H1 (cell line): ENCODE measurements around the gene ELP5. TPM values are rescaled to one million over a fixed set of nuclear protein-coding genes. Genes with fewer than 3 reads are reported as not detected.

Source experiments
- CTCF ChIA-PET: fragments of 300-600 bp; sonication (Branson Sonifier 250); formaldehyde crosslinking; loops from one replicate; lab custom pipeline; 2021; ENCODE audit not compliant: partially characterized antibody; lab: Charles Lee
- POLR2A ChIA-PET: fragments of 300-600 bp; sonication (Branson Sonifier 250); formaldehyde crosslinking; loops from one replicate; lab custom pipeline; 2021; ENCODE audit warnings: inconsistent platforms; ENCODE audit not compliant: partially characterized antibody; lab: Charles Lee
- DNase-seq, 2 experiments: peaks; one replicate each; pipeline versions ENCODE4 v3.0.0 to v3.0.0-alpha.2; 2010 to 2022; ENCODE audit warnings: low spot score in 2 of 2, low read depth in 1 of 2, mixed read lengths in 1 of 2
- FAIRE-seq: peaks from 2 replicates; lab custom pipeline; 2011; peaks lifted over from hg19 to GRCh38; lab: Jason Lieb, UNC
- H2AFZ ChIP-seq: 2 replicates; pipeline ENCODE4 v1.8.1; 2012; ENCODE audit warnings: low read length, inconsistent platforms
- H2AK5ac ChIP-seq: 2 replicates; pipeline ENCODE4 v1.6.1; 2013; ENCODE audit warnings: low read depth, low read length
- H2BK120ac ChIP-seq: replicated peaks from 2 replicates; pipeline ENCODE3; 2013; ENCODE audit warnings: low read depth, low read length, inconsistent platforms
- H2BK12ac ChIP-seq: 2 replicates; pipeline ENCODE4 v1.6.1; 2013; ENCODE audit warnings: low read depth, low read length
- H2BK15ac ChIP-seq: 2 replicates; pipeline ENCODE4 v1.6.1; 2013; ENCODE audit warnings: low read length
- H2BK20ac ChIP-seq: 2 replicates; pipeline ENCODE4 v1.6.1; 2013; ENCODE audit warnings: low read length
- H2BK5ac ChIP-seq: 2 replicates; pipeline ENCODE4 v1.6.1; 2013; ENCODE audit warnings: low read depth, low read length
- H3K14ac ChIP-seq: 2 replicates; pipeline ENCODE4 v1.6.1; 2013; ENCODE audit warnings: inconsistent platforms; ENCODE audit not compliant: insufficient read length
- H3K18ac ChIP-seq: 2 replicates; pipeline ENCODE4 v1.6.1; 2013; ENCODE audit warnings: low read length; ENCODE audit errors: extremely low read depth
- H3K23ac ChIP-seq: 2 replicates; pipeline ENCODE4 v1.6.1; 2013; ENCODE audit warnings: inconsistent platforms; ENCODE audit not compliant: insufficient read length
- H3K23me2 ChIP-seq: 2 replicates; pipeline ENCODE4 v1.6.1; 2013; ENCODE audit warnings: low read depth, low read length
- H3K27ac ChIP-seq: 2 replicates; pipeline ENCODE4 v1.6.1; 2011; ENCODE audit warnings: low read depth, low read length, inconsistent platforms
- H3K27me3 ChIP-seq, 4 experiments: replicated peaks in 1 of 4; 1 replicate in 1 of 4; 2 replicates in 3 of 4; pipeline versions ENCODE4 v1.6.1 to v1.8.1; 2011 to 2013; ENCODE audit warnings: low read length in 3 of 4, mild to moderate bottlenecking in 3 of 4, inconsistent platforms in 2 of 4, mixed read lengths in 2 of 4, moderate library complexity in 1 of 4; ENCODE audit not compliant: control insufficient read depth in 3 of 4, insufficient read depth in 3 of 4; ENCODE audit errors: extremely low read depth in 1 of 4
- H3K36me3 ChIP-seq, 4 experiments: 2 replicates each; pipeline versions ENCODE4 v1.6.1 to v1.8.1; 2011 to 2013; ENCODE audit warnings: mild to moderate bottlenecking in 4 of 4, low read length in 3 of 4, moderate library complexity in 2 of 4, control low read depth in 1 of 4, inconsistent platforms in 1 of 4; ENCODE audit not compliant: insufficient read depth in 4 of 4, control insufficient read depth in 2 of 4
- H3K4ac ChIP-seq: replicated peaks from 2 replicates; pipeline ENCODE3; 2013; ENCODE audit warnings: low read length, low read depth, mixed read lengths, inconsistent platforms; ENCODE audit not compliant: insufficient read length
- H3K4me1 ChIP-seq, 4 experiments: replicated peaks in 1 of 4; 1 replicate in 1 of 4; 2 replicates in 3 of 4; pipeline versions ENCODE4 v1.6.1 to v1.8.1; 2011 to 2013; ENCODE audit warnings: low read length in 3 of 4, inconsistent platforms in 2 of 4, mixed read lengths in 1 of 4; ENCODE audit not compliant: insufficient read depth in 4 of 4, control insufficient read depth in 3 of 4
- H3K4me2 ChIP-seq, 2 experiments: 2 replicates each; pipeline versions ENCODE4 v1.6.1 to v1.8.1; 2011 to 2013; ENCODE audit warnings: low read depth in 2 of 2, low read length in 2 of 2, control low read depth in 1 of 2, inconsistent platforms in 1 of 2, mild to moderate bottlenecking in 1 of 2; ENCODE audit not compliant: insufficient read depth in 1 of 2
- H3K4me3 ChIP-seq, 4 experiments: fragments of 200-600, 300-600 bp in 1 of 4; sonication (generic), shearing (Covaris generic), sonication (Bioruptor Twin) in 1 of 4; 2 replicates each; pipeline versions ENCODE4 v1.5.1 to v1.8.1; 2011 to 2016; ENCODE audit warnings: low read length in 4 of 4, low read depth in 3 of 4, control low read depth in 2 of 4, inconsistent platforms in 2 of 4, mild to moderate bottlenecking in 2 of 4, mixed read lengths in 1 of 4, moderate library complexity in 1 of 4; ENCODE audit not compliant: insufficient read depth in 2 of 4; ENCODE audit errors: extremely low read depth in 1 of 4
- H3K56ac ChIP-seq: replicated peaks from 2 replicates; pipeline ENCODE3; 2013; ENCODE audit warnings: low read depth, mild to moderate bottlenecking, mixed read lengths, low read length, inconsistent platforms; ENCODE audit not compliant: insufficient read length
- H3K79me1 ChIP-seq: 2 replicates; pipeline ENCODE4 v1.6.1; 2013; ENCODE audit warnings: low read depth, low read length, control low read depth
- H3K79me2 ChIP-seq, 2 experiments: 2 replicates each; pipeline versions ENCODE4 v1.6.1 to v1.8.1; 2012 to 2013; ENCODE audit warnings: low read length in 2 of 2, mild to moderate bottlenecking in 2 of 2, inconsistent platforms in 1 of 2; ENCODE audit not compliant: insufficient read depth in 2 of 2, control insufficient read depth in 1 of 2
- H3K9ac ChIP-seq, 4 experiments: replicated peaks in 1 of 4; 1 replicate in 1 of 4; 2 replicates in 3 of 4; pipeline versions ENCODE4 v1.6.1 to v1.8.1; 2011 to 2013; ENCODE audit warnings: low read depth in 3 of 4, low read length in 3 of 4, control low read depth in 2 of 4, mild to moderate bottlenecking in 2 of 4, moderate library complexity in 2 of 4, inconsistent platforms in 1 of 4; ENCODE audit errors: extremely low read depth in 1 of 4
- H3K9me3 ChIP-seq, 2 experiments: 2 replicates each; pipeline versions ENCODE4 v1.6.1 to v1.8.1; 2012 to 2013; ENCODE audit warnings: mild to moderate bottlenecking in 2 of 2, moderate library complexity in 2 of 2, control low read depth in 1 of 2, inconsistent platforms in 1 of 2, low read depth in 1 of 2, low read length in 1 of 2, mixed read lengths in 1 of 2; ENCODE audit not compliant: insufficient read depth in 2 of 2
- H4K20me1 ChIP-seq, 2 experiments: replicated peaks in 1 of 2; 2 replicates each; pipeline versions ENCODE3 to v1.8.1; 2011 to 2013; ENCODE audit warnings: inconsistent platforms in 2 of 2, low read length in 2 of 2, mild to moderate bottlenecking in 1 of 2; ENCODE audit not compliant: insufficient read depth in 2 of 2, control insufficient read depth in 1 of 2
- H4K5ac ChIP-seq: 2 replicates; pipeline ENCODE4 v1.6.1; 2013; ENCODE audit warnings: low read length, low read depth, mixed read lengths, inconsistent platforms; ENCODE audit not compliant: insufficient read length
- H4K8ac ChIP-seq: 2 replicates; pipeline ENCODE4 v1.8.0; 2013; ENCODE audit warnings: mild to moderate bottlenecking, moderate library complexity, low read length, inconsistent platforms; ENCODE audit not compliant: insufficient read depth; ENCODE audit errors: extremely low read depth
- H4K91ac ChIP-seq: replicated peaks from 2 replicates; pipeline ENCODE3; 2013; ENCODE audit warnings: low read length, mixed read lengths, inconsistent platforms; ENCODE audit not compliant: insufficient read length
- CBX8 ChIP-seq: fragments of 300-800, 300-1000 bp; sonication (generic); IDR thresholded peaks from 2 replicates; pipeline ENCODE4 v1.7.1; 2016; ENCODE audit warnings: low read depth, low read length, borderline replicate concordance
- CEBPB ChIP-seq: IDR thresholded peaks from 2 replicates; pipeline ENCODE4 v1.6.1; 2012; ENCODE audit warnings: low read depth, low read length
- EP300 ChIP-seq, 2 experiments: IDR thresholded peaks; 1 replicate in 1 of 2; 2 replicates in 1 of 2; pipeline ENCODE4 v1.6.1; 2011 to 2012; ENCODE audit warnings: low read depth in 2 of 2, low read length in 2 of 2, mild to moderate bottlenecking in 2 of 2, borderline replicate concordance in 1 of 2, inconsistent platforms in 1 of 2, moderate library complexity in 1 of 2
- GABPA ChIP-seq: IDR thresholded peaks from 2 replicates; pipeline ENCODE4 v1.6.1; 2011; ENCODE audit warnings: mild to moderate bottlenecking, low read length, moderate library complexity, borderline replicate concordance; ENCODE audit not compliant: insufficient read depth
- KDM4A ChIP-seq: IDR thresholded peaks from one replicate; pipeline ENCODE4 v1.7.1; 2012; ENCODE audit warnings: low read depth, mild to moderate bottlenecking, moderate library complexity, low read length, inconsistent platforms; ENCODE audit not compliant: severe bottlenecking
- WGBS, 2 experiments: shearing (Covaris generic) in 1 of 2; methylation state at CpG; one replicate each; pipeline versions ENCODE4 v1.1.6 to v1.1.7; 2013 to 2015; ENCODE audit warnings: low lambda C conversion rate in 2 of 2, mixed read lengths in 2 of 2, inconsistent platforms in 1 of 2, low coverage in 1 of 2, missing lambda C conversion rate in 1 of 2; ENCODE audit not compliant: insufficient replicate concordance in 2 of 2, insufficient coverage in 1 of 2, insufficient read length in 1 of 2; ENCODE audit errors: extremely low coverage in 1 of 2, missing lambda C conversion rate in 1 of 2; 5-methylcytosine and 5-hydroxymethylcytosine counted together
- polyA plus RNA-seq, 7 experiments: library from polyadenylated mRNA; depleted of rRNA in 3 of 7; stranded (reverse) in 5 of 7; unstranded in 2 of 7; fragments of >200 nt in 5 of 7; fragments of 200-250 nt in 2 of 7; gene quantifications; 1 replicate in 5 of 7; 2 replicates in 1 of 7; 4 replicates in 1 of 7; pipeline versions ENCODE4 v1.2.1 to v1.2.3, GENCODE V29; 2011 to 2013; ENCODE audit warnings: missing spikeins in 2 of 7, mixed read lengths in 2 of 7
- total RNA-seq: library from RNA; stranded (reverse); fragmentation: NEBNext Ultra II Directional; extraction: Animal tissue kit (Norgen Biotek cat#: 25700); gene quantifications from 2 replicates; pipeline ENCODE4 v1.2.1, GENCODE V29; 2021
- TF ChIP-seq, protein P1 (sequence below): IDR thresholded peaks from 2 replicates; pipeline ENCODE4 v1.6.1; 2011; ENCODE audit warnings: low read length, improper control_type of control experiment

ELP5 gene
- total and polyA plus RNA-seq, 2 of the 8 experiments (the other 6 are each of a cell fraction or from before 2014, with no cell fraction given): 75.4 to 107 TPM

GRCh38 chr17:7290166-7290565 is 38.2 kb downstream of the ELP5 start:
- Histone ChIP-seq H3K4ac (no peak overlapping the region), H3K36me3 (peaks cover 0 to 6% (median 1%) of the 10 kb centered on the region in 4 experiments; a peak in 2 of 8 replicates), H3K23ac (no peak overlapping the region), H3K4me3 (no peak overlapping the region), H3K18ac (no peak overlapping the region), H2BK20ac (no peak overlapping the region), H2AK5ac (no peak overlapping the region), H3K4me2 (no peak overlapping the region), H4K20me1 (peaks cover 0 to 9% of the 10 kb centered on the region in 2 experiments), H3K9me3 (no peaks in the 10 kb centered on the region), H2BK15ac (no peak overlapping the region), H2BK12ac (no peak overlapping the region), H3K79me1 (peaks cover 2% of the 10 kb centered on the region; the same call in 1 of the 2 replicates), H2BK120ac (no peak overlapping the region), H4K8ac (no peak overlapping the region), H2AFZ (no peak overlapping the region), H3K14ac (no peak overlapping the region), H4K5ac (no peak overlapping the region), H3K56ac (no peak overlapping the region), H3K4me1 (peaks cover 0 to 11% (median 7%) of the 10 kb centered on the region in 4 experiments; a peak in 6 of 7 replicates), H3K27me3 (no peaks in the 10 kb centered on the region; a peak in 2 of 7 replicates), H3K9ac (no peak overlapping the region), H2BK5ac (no peak overlapping the region), H3K79me2 (no peaks in the 10 kb centered on the region), H4K91ac (no peak overlapping the region), H3K27ac (no peak overlapping the region), H3K23me2 (peaks cover 2% of the 10 kb centered on the region; the same call in 1 of the 2 replicates)
- no peak for FAIRE-seq
- CTCF ChIA-PET: interaction anchor here (1.2 to 5.7 kb wide), 3 partner anchors 8 to 66 kb away, joined by 3 to 46 read pairs (median 5); partner anchors contain the start of gene SLC2A4
- DNase-seq: no peak
- WGBS, 2 experiments: 93% methylated on average over 16 of the region's 19 CpGs; no CpG with 5 or more reads in 1 of the 2 experiments
- POLR2A ChIA-PET: interaction anchor here (1.0 to 6.7 kb wide), 8 partner anchors 8 to 48 kb away, joined by 3 to 94 read pairs (median 19); partner anchors contain the start of genes CLDN7, CTDNEP1, ELP5 and GABARAP
- TF ChIP-seq, protein P1, sequence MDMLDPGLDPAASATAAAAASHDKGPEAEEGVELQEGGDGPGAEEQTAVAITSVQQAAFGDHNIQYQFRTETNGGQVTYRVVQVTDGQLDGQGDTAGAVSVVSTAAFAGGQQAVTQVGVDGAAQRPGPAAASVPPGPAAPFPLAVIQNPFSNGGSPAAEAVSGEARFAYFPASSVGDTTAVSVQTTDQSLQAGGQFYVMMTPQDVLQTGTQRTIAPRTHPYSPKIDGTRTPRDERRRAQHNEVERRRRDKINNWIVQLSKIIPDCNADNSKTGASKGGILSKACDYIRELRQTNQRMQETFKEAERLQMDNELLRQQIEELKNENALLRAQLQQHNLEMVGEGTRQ: no peak
- no peak for TF ChIP-seq GABPA
- no peak for TF ChIP-seq CBX8
- no peak for TF ChIP-seq KDM4A
- no peak for TF ChIP-seq EP300 (IDR thresholded peaks at IDR 0.05; ENCODE audit: borderline replicate concordance in 1 of 2, low read depth in 2 of 2, low read length in 2 of 2)
- no peak for TF ChIP-seq CEBPB
